HG02970 (cell line): ENCODE results near the gene FAM171A1.
"Not testable (repeated sequence)": the region's sequence is repeated elsewhere in the genome, so short reads cannot be mapped to it uniquely, and the experiment has no call there.

Experiments
- ATAC-seq: cut with Tn5 transposase; IDR thresholded peaks from one replicate; pipeline ENCODE4 v1.9.1; 2021; ENCODE audit warnings: mild to moderate bottlenecking, moderate library complexity, moderate number of reproducible peaks; ENCODE audit not compliant: unreplicated experiment, low FRiP score

FAM171A1 gene

GRCh38 chr10:15295537-15296325 lies 75.4 kb downstream of the FAM171A1 start:
- no peak for ATAC-seq

DNA sequence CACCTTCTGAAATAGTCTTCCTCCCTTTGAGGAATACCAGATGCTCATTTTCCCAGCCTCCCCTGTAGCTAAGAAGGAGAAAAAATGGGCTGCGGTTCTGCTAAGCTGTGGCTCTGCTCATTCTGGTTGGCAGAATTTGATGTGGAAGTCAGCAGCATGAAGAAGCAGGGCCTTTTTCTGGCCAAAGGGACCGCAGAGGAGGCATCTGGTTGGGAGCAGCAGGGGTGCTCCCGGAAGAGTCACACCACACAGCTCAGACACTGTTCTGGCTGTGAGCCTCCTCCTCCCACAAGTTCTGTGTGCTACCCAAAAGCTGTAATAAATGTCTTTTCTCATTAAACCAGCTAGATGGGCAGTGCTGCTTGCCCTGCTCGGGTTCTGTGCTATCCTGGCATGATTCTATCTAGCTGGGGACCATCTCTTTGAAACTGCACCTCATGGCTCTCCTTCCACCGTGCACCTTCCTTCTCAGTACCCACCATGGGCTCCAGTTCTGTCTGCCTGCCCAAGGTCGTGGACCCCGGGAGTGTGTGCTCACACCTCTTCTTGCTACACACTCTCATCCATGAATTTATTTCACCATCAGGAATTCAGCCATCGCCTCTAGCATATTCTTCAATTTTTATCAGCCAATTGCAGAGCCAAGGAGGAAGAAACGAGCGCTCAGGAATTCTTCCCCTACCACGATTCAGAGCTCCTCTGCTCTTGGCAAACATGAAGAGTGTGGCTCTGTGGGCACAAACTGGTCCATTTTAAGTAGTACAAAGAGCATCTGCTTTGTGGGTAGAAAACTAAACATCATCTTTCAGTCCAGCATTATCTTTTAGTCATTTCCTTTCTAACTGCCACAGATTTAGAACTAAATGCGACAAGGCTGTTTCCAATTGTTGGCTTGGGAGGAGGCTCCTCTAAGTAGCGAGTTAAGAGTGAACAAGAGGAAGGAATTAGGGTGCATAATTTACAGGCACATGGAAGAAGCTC lies 76.9 kb downstream of the FAM171A1 start:
- no peak for ATAC-seq

DNA sequence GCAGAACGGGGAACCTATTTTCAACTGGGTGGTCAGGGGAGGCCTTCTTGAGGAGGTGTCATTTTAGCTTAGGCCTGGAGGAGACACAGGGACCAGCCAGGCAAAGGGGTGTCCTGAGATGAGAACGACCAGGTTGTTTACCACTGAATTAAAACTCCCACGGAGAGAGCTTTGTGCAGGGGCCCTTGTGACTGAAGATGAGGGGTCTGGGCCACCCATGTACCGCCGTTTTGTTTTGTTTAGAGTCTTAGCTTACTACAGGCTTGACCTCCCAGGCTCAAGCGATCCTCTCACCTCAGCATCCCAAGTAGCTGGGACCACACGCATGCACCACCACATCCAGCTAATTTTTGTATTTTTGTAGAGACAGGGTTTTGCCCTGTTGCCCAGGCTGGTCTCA lies 80.4 kb downstream of the FAM171A1 start:
- no peak for ATAC-seq

GRCh38 chr10:15290150-15290549 lies 80.9 kb downstream of the FAM171A1 start:
- ATAC-seq, result no peak

DNA sequence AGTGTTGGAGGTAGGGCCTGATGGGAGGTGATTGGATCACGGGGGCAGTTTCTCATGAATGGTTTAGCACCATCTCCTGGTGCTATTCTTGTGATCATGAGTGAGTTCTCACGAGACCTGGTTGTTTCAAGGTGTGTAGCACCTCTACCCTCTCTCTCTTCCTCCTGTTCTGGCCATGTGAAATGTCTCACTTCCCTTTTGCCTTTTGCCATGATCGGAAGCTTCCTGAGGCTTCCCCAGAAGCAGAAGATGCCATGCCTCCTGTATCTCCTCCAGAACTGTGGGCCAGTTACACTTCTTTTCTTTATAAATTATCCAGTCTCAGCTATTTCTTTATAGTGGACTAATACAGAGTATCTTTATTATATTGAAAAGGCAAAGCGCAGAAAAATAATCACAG lies 90.1 kb downstream of the FAM171A1 start:
- ATAC-seq, result no peak

DNA sequence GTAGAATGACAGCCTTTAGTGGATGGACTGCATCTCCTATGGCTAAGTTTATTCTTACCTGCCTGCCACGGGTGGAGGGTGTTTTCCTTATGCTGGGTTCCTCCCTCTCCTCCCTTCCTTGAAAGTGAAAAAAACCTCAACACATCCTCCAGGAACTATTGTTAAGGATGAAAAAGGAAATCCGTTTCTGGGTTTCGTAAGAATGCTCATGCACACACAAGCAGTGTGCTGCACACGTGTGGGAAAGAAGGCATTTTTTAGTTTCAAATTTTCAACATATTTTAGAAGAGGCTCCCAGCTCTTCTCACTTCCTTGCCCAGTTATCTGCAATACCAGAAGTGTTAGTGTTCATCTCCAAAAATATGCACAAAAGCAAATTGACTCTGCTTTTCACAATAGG lies 90.6 kb downstream of the FAM171A1 start:
- ATAC-seq, result no peak

- ATAC-seq, result no peak
These were observed 91.9 kb downstream of the FAM171A1 start for GRCh38 chr10:15279236-15279635.

GRCh38 chr10:15278786-15279185 lies 92.3 kb downstream of the FAM171A1 start:
- ATAC-seq, result no peak

DNA sequence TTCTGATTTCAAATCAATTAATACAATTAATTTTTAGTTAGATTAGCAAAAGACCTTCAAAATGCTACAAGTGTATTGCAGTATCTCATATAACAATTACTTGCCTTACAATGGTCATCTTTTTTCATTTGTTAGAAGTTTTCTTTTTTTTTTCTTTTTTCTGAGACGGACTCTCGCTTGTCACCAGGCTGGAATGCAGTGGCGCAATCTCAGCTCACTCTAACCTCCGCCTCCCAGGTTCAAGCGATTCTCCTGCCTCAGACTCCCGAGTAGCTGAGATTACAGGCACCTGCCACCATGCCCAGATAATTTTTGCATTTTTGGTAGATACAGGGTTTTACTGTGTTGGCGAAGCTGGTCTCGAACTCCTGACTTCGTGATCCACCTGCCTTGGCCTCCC lies 95.0 kb downstream of the FAM171A1 start:
- ATAC-seq, result not testable (repeated sequence)

DNA sequence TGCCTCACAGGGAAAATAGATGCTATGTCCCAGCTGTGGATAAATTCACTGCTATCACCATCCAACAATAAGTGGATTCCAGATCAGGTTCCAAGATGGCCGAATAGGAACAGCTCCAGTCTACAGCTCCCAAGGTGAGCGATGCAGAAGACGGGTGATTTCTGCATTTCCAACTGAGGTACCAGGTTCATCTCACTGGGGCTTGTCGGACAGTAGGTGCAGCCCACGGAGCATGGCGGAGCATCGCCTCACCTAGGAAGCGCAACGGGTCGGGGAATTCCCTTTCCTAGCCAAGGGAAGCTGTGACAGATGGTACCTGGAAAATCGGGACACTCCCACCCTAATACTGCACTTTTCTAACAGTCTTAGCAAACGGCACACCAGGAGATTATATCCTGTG lies 101.3 kb downstream of the FAM171A1 start:
- ATAC-seq, result not testable (repeated sequence)

- ATAC-seq, result no peak
These were observed 103.6 kb downstream of the FAM171A1 start for GRCh38 chr10:15267496-15267895.

DNA sequence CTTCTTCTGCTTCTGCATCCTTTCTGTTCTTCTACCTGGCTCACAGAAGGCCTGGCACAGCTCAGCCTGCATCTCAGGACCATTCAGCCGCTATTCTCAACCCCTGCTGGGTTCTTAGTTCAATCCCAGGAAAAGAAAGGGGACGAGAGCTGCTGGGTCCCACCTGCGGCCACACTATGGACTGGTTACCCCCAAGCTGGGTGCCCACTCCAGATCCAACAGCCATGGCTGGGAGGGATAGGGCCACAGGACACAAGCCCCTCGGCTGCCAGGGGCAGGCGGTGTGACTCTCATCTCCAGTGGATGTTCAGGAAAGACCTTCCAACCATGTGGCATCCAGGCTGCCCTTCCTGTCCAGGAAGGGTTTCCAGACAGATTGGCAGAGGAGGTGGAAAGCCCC lies 105.0 kb downstream of the FAM171A1 start:
- ATAC-seq, result no peak

- no peak for ATAC-seq
These were observed 105.5 kb downstream of the FAM171A1 start for GRCh38 chr10:15265558-15265957.

GRCh38 chr10:15265056-15265455 lies 106.0 kb downstream of the FAM171A1 start:
- no peak for ATAC-seq

GRCh38 chr10:15263657-15264323 lies 107.3 kb downstream of the FAM171A1 start:
- ATAC-seq, result no peak

GRCh38 chr10:15262036-15262713 lies 108.9 kb downstream of the FAM171A1 start:
- ATAC-seq, result no peak

DNA sequence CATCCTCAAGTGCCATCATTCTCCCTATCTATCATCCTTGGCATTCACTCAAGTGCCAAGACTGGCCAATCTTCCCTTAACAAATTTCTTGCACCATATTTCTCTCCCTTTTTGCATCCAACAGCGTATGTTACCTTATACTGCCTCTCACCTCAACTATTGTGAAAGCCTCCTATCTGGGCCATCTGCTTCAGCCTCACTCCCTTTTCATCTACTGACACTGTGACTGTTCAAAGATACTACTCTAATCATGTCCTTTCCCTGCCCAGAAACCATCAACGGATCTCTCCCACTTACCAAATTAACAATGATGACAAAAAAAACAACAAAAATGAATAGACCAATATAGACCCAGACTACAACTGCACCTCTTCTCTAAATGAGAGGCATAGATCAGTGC lies 112.0 kb downstream of the FAM171A1 start:
- no peak for ATAC-seq

- no peak for ATAC-seq
These were observed 112.8 kb downstream of the FAM171A1 start for GRCh38 chr10:15258255-15258654.

DNA sequence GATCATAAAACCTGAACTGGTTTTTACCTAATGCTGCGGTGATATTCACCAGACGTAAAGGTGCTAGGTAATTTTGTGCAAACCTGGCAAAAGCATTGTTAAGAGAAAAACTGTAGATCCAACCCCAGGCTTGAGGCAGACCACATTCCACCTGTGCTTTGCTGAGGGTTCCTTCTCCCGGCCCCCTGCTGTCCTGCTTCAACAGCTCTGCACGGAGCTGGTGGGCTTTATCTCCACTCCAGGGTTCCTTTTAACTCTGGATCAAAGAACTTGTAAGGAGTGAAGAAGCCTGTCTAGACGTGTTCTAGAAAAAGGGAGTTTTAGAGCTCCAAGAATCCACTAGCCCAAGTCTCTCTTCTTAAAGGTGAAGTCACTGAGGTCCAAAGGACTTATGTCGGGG lies 115.1 kb downstream of the FAM171A1 start:
- ATAC-seq, result no peak
